Prostate gland (tissue), 2 donors: ENCODE data around the gene TMEM41B.

Source experiments
- CTCF ChIP-seq, 4 experiments: fragments of 200-600 bp in 2 of 4; fragments of 450-650 bp in 2 of 4; sonication (generic) in 2 of 4; IDR thresholded peaks; 1 replicate in 3 of 4; 2 replicates in 1 of 4; pipeline ENCODE4 v1.5.1; 2016 to 2019; ENCODE audit warnings: antibody characterized with exemption in 4 of 4, mild to moderate bottlenecking in 2 of 4, moderate library complexity in 2 of 4
- POLR2A ChIP-seq: fragments of 450-650 bp; IDR thresholded peaks from one replicate; pipeline ENCODE4 v1.6.1; 2016; ENCODE audit warnings: antibody characterized with exemption, mild to moderate bottlenecking
- POLR2AphosphoS5 ChIP-seq: sonication (generic); formaldehyde crosslinking; IDR thresholded peaks from one replicate; pipeline ENCODE4 v1.6.1; 2017; ENCODE audit warnings: antibody characterized with exemption

- TF ChIP-seq CTCF (IDR thresholded peaks at IDR 0.05) (no peak), POLR2AphosphoS5 (no peak), POLR2A (no peak)
Measured at GRCh38 chr11:9247863-9248262, 66.5 kb downstream of the TMEM41B start.
